Effector memory CD4-positive, alpha-beta T cell (primary cell): ENCODE measurements around the gene DNAJC15.
A peak's percentile ranks its signal among the peaks of the same experiment; 100 is the strongest.
"Not testable (repeated sequence)": the region's sequence is repeated elsewhere in the genome, so short reads cannot be mapped to it uniquely, and the experiment has no call there.

Experiments
- DNase-seq, 3 donors: peaks; one replicate each; pipeline ENCODE4 v3.0.0-alpha.2; 2020
- H3K27ac ChIP-seq: 2 replicates; pipeline ENCODE4 v1.7.0; 2013; ENCODE audit warnings: mild to moderate bottlenecking, low read length, moderate library complexity; ENCODE audit not compliant: insufficient read depth, poor library complexity, severe bottlenecking
- H3K27me3 ChIP-seq: replicated peaks from 2 replicates; pipeline ENCODE4 v1.7.0; 2013; ENCODE audit warnings: mild to moderate bottlenecking, low read length; ENCODE audit not compliant: insufficient read depth, control insufficient read depth, poor library complexity, severe bottlenecking
- H3K36me3 ChIP-seq: 2 replicates; pipeline ENCODE4 v1.7.0; 2013; ENCODE audit warnings: mild to moderate bottlenecking, low read length, moderate library complexity; ENCODE audit not compliant: control insufficient read depth, insufficient read depth
- H3K4me1 ChIP-seq: 2 replicates; pipeline ENCODE4 v1.7.0; 2013; ENCODE audit warnings: low read length, mild to moderate bottlenecking; ENCODE audit not compliant: control insufficient read depth, insufficient read depth, poor library complexity, severe bottlenecking
- H3K4me3 ChIP-seq: 2 replicates; pipeline ENCODE4 v1.7.0; 2013; ENCODE audit warnings: low read length, low read depth, mild to moderate bottlenecking; ENCODE audit not compliant: insufficient read depth, poor library complexity, severe bottlenecking
- H3K9me3 ChIP-seq: 2 replicates; pipeline ENCODE4 v1.7.0; 2013; ENCODE audit warnings: mild to moderate bottlenecking, low read length, moderate library complexity; ENCODE audit not compliant: control insufficient read depth

Gene DNAJC15

DNA sequence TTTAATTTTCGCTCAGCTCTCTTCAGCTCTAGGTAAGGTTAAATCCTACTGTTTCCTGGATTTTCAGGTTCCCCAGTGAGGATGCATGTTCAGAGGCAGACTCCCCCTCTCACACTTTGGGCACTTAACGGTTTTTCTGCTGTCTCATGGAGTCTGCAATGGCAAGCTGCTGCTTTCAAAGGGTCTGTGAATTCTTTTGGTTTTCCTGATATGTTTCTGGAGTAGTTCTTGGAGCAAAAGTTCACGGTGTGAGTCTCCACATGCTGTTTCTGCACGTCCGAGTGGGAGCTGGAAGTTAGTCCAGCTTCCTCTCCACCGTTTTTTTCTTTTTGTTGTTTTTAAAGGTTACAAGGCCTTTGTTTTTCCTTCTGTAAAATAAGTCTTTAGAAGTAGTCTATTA, 35.4 kb downstream of the DNAJC15 start:
- Histone ChIP-seq H3K4me3 (no peak overlapping the region), H3K36me3 (no peaks in the 10 kb centered on the region), H3K9me3 (no peaks in the 10 kb centered on the region), H3K4me1 (peaks cover 25% of the 10 kb centered on the region), H3K27me3 (no peaks in the 10 kb centered on the region), H3K27ac (no peak overlapping the region)
- DNase-seq, result no peak

GRCh38 chr13:43059779-43060178, 36.4 kb downstream of the DNAJC15 start:
- not testable (repeated sequence) for H3K27ac ChIP-seq
- peaks cover 21% of the 10 kb centered on the region for H3K4me1 ChIP-seq

GRCh38 chr13:43060806-43061205, 37.4 kb downstream of the DNAJC15 start:
- H3K27me3 ChIP-seq, H3K9me3 ChIP-seq, H3K27ac ChIP-seq, DNase-seq, H3K36me3 ChIP-seq, H3K4me3 ChIP-seq: not testable (repeated sequence)
- H3K4me1 ChIP-seq, result peaks cover 18% of the 10 kb centered on the region

More at GRCh38 chr13:43059779-43060178, 36.4 kb downstream of the DNAJC15 start:
- not testable (repeated sequence) for H3K36me3 ChIP-seq, DNase-seq, H3K4me3 ChIP-seq, H3K9me3 ChIP-seq, H3K27me3 ChIP-seq

- no peak for DNase-seq
- Histone ChIP-seq H3K4me1 (peaks cover 17% of the 10 kb centered on the region), H3K4me3 (no peak overlapping the region), H3K27me3 (no peaks in the 10 kb centered on the region), H3K27ac (no peak overlapping the region), H3K9me3 (no peaks in the 10 kb centered on the region), H3K36me3 (no peaks in the 10 kb centered on the region)
These were observed 38.3 kb downstream of the DNAJC15 start for GRCh38 chr13:43061496-43062280.

DNA sequence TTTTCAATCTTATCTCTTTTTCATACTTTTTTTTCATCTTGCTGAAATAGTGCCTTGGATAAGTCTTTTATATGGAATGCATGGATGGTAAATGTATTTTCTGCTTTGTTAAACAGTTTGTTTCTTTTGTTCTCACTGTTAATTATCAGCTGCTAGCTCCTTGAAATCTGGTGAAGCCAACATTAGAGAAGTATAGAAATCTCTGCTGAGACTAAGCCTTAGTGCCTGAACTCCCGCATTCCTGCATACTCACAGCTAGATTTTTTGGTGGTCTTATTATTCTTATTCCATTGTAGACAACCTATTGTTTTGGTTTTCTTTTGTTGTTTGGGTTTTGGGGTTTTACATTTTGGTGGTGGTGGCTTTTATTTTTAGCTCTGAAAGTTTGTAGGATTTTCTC, 48.4 kb downstream of the DNAJC15 start:
- Histone ChIP-seq H3K4me3 (no peak overlapping the region), H3K27ac (no peak overlapping the region), H3K4me1 (peaks cover 5% of the 10 kb centered on the region), H3K27me3 (no peaks in the 10 kb centered on the region), H3K36me3 (peaks cover 9% of the 10 kb centered on the region), H3K9me3 (no peaks in the 10 kb centered on the region)
- no peak for DNase-seq

DNA sequence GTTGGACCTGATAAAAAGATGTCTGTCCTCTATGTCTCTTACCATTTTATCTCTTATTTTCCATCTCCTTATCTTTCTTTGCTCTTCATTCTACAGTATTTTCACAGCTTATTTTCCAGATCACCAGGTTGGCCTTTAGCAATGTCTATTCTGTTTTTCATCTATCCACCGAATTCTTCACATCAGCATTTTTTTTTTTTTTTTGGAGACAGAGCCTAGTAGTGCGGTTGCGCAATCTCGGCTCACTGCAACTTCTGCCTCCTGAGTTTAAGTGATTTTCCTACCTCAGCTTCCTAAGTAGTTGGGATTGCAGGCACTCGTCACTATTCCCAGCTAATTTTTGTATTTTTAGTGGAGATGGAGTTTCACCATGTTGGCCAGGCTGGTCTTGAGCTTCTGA, 49.0 kb downstream of the DNAJC15 start:
- Histone ChIP-seq H3K27me3 (no peaks in the 10 kb centered on the region), H3K9me3 (no peaks in the 10 kb centered on the region), H3K4me3 (no peak overlapping the region), H3K27ac (no peak overlapping the region), H3K4me1 (peaks cover 5% of the 10 kb centered on the region), H3K36me3 (peaks cover 9% of the 10 kb centered on the region)
- no peak for DNase-seq

GRCh38 chr13:43074824-43075510, 51.6 kb downstream of the DNAJC15 start:
- H3K4me3 ChIP-seq, result peak overlapping the region; percentile 19
- no peaks in the 10 kb centered on the region for H3K27me3 ChIP-seq
- H3K27ac ChIP-seq, result no peak overlapping the region
- DNase-seq, result no peak
- peaks cover 5% of the 10 kb centered on the region for H3K36me3 ChIP-seq
- peaks cover 5% of the 10 kb centered on the region for H3K4me1 ChIP-seq
- no peaks in the 10 kb centered on the region for H3K9me3 ChIP-seq

GRCh38 chr13:43075511-43075902, 52.1 kb downstream of the DNAJC15 start:
- H3K4me3 ChIP-seq, H3K9me3 ChIP-seq, H3K27ac ChIP-seq, H3K36me3 ChIP-seq, H3K4me1 ChIP-seq, H3K27me3 ChIP-seq, DNase-seq: not testable (repeated sequence)

GRCh38 chr13:43077046-43077445, 53.7 kb downstream of the DNAJC15 start:
- Histone ChIP-seq H3K4me3 (no peak overlapping the region), H3K9me3 (no peaks in the 10 kb centered on the region), H3K4me1 (peaks cover 5% of the 10 kb centered on the region), H3K27me3 (no peaks in the 10 kb centered on the region), H3K36me3 (peaks cover 5% of the 10 kb centered on the region), H3K27ac (no peak overlapping the region)
- DNase-seq, result no peak

- H3K9me3 ChIP-seq, result no peaks in the 10 kb centered on the region
- peaks cover 5% of the 10 kb centered on the region for H3K4me1 ChIP-seq
- H3K27me3 ChIP-seq, result no peaks in the 10 kb centered on the region
- DNase-seq, result no peak
- peaks cover 5% of the 10 kb centered on the region for H3K36me3 ChIP-seq
- no peak overlapping the region for H3K27ac ChIP-seq
- H3K4me3 ChIP-seq, result no peak overlapping the region
These were observed 54.1 kb downstream of the DNAJC15 start for GRCh38 chr13:43077461-43077860.
